ENCODE results near the gene KIAA1671.

- TF ChIP-seq, protein P1, sequence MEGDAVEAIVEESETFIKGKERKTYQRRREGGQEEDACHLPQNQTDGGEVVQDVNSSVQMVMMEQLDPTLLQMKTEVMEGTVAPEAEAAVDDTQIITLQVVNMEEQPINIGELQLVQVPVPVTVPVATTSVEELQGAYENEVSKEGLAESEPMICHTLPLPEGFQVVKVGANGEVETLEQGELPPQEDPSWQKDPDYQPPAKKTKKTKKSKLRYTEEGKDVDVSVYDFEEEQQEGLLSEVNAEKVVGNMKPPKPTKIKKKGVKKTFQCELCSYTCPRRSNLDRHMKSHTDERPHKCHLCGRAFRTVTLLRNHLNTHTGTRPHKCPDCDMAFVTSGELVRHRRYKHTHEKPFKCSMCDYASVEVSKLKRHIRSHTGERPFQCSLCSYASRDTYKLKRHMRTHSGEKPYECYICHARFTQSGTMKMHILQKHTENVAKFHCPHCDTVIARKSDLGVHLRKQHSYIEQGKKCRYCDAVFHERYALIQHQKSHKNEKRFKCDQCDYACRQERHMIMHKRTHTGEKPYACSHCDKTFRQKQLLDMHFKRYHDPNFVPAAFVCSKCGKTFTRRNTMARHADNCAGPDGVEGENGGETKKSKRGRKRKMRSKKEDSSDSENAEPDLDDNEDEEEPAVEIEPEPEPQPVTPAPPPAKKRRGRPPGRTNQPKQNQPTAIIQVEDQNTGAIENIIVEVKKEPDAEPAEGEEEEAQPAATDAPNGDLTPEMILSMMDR (IDR thresholded peaks at IDR 0.05), result no peak
- TF ChIP-seq POLR2A (IDR thresholded peaks at IDR 0.05) (no peak), EP300 (IDR thresholded peaks at IDR 0.05) (no peak)
Measured at GRCh38 chr22:24961217-24961844, 8.8 kb downstream of the KIAA1671 start.
